NCI-H2196 treated with DMSO at 0.1 percent for 48 hours (cell line): ENCODE results near the gene PCDHGC5.
A peak's percentile ranks its signal among the peaks of the same experiment; 100 is the strongest.

Source experiments
- DNase-seq: peaks from one replicate; lab custom pipeline; 2025; ENCODE audit not compliant: unreplicated experiment; lab: John Stamatoyannopoulos, UW

PCDHGC5 gene

DNA sequence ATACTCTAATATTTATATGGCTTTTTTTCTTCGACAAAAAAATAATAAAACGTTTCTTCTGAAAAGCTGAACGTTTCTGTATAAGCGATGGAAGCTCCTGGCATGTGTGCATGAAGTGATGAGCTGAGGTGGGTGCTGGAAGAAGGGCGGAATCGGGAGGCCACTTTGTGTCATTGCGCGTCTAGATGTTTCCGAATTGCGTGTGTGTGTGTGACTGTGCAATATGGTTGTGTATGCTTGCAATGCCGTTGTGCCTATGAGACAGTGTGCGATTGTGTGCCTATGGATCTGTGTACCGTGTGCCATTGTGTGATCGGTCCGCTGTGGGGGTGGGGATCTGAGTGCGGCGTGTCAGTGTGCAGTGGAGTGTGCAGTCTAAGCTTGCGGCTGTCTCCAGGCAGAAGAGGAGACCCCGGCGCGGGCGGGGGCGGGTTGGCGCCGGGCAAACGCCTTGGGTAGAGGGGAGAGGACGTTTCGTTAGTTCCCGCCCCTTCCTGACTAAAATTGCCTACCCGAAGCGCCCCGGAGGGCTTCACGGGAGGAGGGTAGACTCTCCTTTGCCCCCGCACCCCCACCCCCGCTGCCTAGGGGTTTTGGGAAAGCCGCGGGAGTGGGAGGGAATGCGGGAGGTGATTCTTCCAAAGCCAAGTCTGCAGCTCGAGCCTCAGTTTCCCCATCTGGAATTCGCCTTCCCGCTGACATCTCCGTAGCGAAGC is 24.2 kb downstream of the PCDHGC5 start:
- DNase-seq: no peak

DNA sequence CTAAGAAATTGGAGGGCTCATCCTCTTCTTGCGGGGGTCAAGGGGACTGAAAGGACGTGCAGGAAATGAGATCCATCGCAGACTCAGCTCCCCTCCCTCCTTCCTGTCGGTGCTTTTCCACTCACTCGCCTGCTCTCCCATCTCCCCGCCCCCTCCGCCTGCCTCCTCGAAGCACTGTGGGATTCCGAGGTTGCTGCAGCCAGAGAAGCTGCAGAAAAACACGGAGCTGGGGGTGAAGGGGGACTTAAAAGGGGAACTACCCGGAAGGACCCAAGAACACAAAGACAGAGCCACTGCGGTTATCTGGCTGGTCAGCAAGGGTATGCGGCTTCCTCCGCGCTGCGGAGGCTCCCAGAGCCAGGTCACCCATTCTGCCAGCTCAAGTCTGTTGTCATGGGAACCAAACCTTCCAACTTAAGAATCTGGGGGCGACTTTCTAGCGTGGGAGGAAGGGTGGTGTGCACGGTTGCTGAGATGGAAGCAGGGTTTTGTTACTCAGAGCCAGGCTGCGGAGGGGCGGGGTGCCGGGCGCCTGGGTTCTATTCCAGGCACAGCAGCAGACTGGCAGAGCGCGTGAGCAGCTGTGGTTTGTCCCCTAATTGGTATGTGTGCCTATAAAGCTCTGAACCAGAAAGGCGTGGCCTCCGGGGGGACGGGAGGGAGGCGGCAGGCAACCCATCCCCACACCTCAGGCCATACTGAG is 24.9 kb downstream of the PCDHGC5 start:
- peak; percentile 14 for DNase-seq

DNA sequence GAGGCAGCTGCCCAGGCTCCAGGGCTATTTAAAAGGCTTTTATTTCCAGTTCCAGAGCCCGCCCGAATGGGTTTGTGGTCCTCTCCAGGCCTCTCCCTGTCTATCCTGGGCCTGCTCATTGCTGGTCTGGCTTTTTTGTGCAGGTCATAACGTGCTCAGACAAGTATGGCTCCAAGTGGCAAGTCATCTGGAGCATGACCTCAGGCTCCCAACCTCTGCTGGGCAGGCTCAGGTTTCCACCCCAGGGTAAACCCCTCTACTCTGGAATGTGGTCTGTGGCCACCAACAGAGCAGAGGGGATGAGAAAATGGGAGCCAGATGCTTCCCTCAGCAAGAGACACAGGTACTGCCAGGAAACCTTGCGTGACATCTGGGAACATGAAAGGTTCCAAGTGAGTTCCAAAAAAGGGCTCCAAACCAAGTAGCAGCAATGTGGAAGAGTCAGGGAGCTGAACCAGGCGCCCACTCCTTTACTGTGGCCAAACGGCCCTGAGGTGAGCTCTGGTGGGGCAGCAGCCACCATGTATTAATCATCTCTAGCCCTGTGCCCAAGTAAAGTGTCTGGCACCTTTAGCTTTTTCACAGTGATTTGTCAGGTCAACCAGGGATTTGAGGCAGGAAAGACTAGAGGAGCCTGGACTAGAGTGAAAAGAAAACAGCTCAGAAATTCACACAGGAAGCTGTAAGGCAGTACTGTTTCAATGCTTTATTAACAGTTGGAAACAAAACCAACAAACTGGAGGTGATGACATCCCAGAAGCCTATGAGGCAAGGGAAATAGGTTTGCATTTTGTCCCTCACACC is 25.7 kb downstream of the PCDHGC5 start:
- peak; percentile 56 for DNase-seq

DNA sequence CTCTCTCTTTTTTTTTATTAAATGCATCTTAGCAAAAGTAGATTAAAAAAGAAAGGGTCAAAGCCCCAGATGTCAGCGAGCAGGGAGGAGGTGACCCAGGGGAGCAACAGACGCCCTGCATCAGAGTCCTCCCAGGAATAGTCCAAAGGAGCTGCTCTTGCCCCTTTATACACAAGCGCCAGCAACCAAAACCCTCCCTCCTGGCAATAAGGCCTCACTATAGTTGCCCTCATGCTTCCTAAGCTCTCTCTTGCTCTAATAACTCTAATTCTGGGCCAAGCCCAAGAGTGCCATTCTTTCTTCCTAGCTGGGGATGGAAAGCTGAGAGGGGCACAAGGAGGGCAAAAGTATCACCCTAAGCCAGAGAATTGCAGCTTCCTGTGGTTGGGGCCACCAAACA is 26.3 kb downstream of the PCDHGC5 start:
- no peak for DNase-seq

DNA sequence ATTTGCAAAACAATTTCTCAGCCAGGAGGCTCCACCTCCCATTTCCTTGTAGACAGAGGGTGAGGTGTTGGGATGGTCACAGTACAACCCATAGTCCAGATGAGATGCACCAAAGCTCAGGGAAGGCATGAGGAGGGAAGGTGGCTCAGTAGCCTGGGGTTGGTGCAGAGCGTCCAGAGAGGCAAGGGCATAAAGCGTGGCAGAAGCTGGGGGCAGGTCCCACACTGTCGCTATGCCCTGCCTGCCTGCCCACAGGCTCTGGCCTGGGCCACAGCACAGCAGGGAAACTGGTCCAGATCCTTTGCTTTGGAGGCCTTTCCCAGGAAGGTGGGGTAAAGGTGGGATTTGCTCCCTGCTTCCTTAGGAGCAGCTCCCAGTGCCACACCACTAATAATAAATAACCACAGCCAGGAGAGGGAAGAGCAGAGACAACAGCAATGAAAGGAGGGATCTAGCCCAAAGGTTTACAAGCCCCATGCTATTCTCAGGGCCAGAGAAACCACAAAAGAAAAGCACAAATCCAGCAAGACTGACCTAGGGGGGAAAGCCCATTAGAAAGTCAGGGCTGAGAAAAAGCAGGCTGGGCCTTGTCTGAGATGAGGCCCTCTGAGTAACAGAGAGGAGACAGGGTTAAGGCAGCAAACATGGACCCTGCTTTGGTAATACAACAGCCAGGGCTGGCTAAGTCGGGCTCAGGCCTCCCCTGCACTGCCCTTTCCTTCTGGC is 27.2 kb downstream of the PCDHGC5 start:
- no peak for DNase-seq

DNA sequence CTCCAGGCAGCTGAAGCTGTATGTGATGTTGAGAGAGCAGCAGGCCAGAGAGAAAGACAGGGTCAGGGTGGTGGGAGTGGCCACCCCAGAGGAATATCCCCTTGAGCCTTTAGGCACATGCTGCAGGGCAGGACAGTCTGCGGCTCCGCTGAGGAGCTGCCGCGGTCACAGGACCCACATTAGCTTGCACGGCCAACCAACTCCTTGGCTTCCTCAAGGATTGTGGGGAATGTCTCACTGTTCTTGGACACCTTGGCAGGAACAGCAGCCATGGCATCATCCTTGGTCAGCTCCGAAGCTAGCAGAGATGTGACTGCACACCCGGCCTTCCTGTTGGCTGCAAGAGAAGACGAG is 27.8 kb downstream of the PCDHGC5 start:
- no peak for DNase-seq

DNA sequence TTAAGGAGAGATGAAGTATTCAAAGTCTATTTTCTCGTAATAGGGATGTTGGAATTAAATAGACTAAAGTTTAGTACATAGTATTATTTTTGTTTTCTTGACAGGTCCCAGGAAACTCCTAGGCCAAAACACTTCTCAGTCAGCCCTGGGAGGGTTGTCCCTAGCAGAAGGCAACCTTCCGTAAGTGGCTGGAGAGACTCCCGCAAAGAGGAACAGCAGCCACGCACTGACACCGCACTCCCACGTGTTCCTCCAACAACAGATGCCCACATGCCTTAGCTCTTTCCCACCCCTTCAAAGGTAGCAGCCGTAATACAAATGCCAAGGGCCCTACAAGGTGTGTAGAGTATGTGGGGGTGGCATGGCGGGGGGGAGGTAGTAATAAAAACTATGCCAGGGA is 28.4 kb downstream of the PCDHGC5 start:
- no peak for DNase-seq

DNA sequence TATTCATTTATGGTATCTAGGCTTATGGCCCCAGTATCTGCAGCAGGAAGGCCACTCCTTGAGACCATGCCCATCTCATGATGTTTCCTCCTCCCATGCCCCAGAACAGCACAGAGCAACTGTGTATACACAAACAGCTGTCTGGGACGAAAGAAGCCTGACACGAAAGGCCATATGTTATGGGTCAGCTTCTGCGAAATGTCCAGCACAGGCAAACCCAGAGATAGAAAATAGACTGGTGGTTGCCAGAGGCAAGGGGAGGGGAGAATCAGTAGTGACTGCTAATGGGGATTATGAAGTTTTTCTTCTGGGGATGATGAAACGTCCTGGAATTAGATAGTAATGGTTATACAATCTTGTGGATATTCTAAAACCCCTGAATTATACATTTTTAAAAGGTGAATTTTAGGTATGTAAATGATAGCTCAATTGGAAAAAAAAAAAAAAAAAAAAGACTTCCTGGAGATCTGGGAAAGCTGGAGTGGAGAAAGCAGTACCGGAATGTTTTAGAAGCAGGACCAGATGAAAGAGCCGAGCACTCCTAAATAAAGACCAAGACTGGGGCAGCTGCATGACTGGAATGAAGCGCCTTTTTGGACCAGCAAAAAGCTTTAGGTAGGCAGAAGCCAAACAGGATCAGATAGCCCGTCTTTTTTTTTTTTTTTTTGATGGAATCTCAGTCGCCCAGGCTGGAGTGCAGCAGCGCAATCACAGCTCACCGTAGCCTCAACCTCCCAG is 29.2 kb downstream of the PCDHGC5 start:
- DNase-seq: no peak

DNA sequence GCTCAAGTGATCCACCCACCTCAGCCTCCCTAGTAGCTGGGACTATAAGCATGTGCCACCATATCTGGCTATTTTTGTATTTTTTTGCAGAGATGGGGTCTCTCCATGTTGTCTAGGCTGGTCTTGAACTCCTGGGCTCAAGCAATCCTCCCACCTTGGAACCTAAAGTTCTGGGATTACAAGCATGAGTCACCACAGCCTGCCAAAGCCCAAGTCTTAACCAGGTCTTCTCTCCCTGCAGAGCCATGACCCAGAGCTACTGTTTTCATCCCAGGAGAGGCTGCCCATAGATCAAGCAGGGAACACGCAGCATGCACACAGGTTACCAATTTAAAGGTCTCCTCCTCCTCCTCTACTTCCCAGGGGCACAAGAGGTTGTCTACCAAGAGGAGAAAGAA is 29.7 kb downstream of the PCDHGC5 start:
- DNase-seq: no peak

DNA sequence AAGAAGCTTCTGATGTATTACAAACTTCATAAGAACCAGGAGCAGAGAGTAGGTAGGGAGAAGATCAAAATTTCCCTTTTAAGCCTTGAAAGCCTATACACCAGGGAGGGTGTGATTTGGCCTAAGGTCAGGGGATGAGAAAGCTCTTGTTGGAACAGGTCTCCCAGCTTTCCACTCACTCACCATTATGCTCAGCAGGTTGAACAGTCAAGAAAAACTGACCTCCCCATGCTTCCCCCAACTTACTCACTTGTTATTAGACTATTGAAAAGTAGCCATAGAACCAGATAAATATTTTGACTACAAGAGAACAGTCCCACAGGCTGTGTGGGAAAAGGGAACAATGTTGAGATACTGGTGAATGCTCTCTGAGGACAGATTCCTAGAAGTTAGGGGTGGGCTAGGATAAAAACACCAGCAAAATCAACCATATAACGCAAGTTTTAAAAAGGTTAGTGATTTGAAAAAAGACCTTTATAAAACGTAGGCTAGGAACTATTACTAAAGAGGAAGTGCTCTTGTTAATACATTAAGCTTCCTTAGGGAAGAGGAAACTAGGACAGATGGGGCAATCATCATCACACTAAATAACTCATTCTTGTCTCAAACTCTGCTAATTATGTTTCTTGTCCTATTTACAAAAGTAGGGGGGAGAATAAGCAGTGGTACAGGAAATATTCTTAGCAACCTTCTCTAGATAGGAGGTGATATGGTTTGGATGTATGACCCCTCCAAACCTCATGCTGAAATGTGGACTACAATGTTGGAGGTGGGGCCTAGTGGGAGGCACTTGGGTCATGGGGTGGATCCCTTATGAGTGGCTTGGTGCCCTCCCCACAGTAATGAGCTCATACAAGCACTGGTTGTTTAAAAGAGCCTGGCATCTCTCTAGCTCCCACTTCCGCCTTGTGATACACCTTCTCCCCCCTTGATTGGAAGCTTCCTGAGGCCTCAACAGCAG is 31.0 kb downstream of the PCDHGC5 start:
- no peak for DNase-seq

DNA sequence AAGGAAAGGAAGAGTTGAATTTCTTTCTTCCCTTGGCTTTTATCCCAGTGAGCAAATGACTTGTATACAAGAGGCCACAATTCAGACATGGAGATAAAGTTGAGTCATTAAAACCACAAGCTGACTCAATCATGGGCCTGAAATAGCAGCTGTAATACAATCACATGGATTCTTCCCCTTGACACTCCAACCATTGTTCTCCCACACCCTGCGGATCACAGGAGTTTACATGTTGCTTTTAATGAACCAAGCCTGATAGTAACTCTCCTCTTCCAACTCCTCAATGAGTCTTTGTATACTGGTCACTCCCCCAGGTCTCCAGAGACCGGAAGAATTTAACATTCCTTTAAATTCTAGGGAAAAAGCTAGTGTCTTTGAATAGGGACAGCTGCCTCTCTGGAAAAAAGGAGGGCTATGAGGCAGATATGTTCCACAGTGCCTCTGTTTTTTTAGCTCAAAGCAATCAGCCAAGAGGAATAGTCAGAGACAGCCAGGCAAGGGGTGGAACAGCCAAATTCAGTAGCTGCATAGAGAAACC is 32.4 kb downstream of the PCDHGC5 start:
- peak; percentile 76 for DNase-seq

DNA sequence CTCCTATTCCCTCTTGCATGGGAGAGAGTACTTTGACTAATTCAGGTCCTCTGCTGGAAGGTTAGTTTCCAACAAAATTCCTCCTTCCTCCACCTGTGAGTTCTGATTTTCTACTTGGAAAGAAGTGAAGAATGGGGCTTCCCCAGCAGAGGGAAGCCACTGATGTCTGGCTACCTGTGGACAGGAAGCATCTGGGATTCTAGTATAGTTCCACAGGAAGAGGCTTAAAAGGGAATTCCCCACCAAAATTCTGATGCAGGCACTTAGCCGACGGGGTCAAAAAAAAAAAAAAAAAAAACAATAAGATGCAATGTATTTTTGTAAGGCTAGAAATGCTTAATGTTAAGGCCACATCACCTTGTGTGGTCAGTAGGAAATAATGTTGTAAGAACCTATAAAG is 33.4 kb downstream of the PCDHGC5 start:
- DNase-seq: no peak

DNA sequence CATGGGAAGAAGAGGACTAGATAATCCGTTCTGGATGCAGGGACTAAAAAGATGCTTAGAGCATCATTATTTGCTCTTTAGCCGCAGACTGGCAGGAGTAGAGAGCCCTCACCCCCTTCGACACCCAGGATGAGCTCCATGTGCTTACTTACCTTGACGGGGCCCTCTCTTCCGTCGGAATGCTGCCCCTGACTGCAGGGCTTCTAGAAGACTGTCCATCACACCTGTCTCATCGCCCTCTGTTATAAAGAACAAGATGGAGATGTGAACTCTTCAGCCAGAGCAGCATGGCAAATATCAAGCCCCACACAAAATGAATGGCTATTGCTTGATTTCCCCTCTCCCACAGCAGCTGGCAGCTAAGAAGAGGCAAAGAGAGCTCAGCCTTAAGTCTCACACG is 35.1 kb downstream of the PCDHGC5 start:
- DNase-seq: no peak

DNA sequence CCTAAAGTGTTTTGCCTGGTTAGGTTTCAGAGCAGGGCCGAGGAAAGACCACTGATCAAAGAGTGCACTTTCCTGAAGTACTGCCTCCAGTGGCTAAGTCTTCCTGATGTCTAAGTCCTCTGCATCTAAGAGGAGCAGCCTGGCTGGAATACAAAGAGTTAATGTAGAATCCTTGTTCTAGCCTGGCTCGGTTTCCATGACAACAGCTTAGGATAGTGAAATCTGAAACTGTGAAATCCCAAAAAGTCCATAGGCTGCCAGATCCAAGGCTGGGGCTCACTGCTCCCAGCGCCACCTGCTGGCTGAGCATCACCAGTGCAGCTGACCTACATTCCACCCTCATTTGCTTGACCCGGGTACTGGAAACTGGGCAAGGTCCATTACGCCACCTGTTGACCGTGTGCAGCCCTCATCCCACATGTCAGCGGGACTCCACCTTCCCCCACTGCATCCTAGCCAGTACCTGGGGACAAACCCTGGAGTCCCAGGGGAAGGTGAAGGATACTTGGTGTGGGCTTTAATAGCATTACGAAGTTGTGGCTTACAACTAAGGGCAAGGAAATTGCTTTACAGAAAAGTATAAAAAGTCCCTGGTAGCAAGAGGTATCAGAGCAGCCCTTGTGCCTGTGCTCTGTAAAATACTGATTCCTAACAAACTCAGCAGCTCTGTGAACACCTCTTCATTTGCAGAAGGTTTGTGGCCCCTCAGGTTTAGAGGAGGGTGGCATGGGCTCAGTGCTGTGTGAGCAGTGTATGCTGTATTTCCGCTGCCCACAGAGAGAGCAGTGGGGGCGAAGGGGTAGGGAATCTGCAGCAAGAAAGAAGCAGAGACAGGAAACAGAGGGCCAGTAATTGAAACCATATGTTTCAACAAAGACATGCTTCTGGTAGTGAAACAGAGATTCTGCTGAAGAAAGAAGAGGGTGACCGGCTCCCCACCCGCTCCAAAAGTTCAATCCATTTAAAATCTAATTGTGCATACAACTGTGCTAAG is 36.0 kb downstream of the PCDHGC5 start:
- DNase-seq: peak; percentile 87

DNA sequence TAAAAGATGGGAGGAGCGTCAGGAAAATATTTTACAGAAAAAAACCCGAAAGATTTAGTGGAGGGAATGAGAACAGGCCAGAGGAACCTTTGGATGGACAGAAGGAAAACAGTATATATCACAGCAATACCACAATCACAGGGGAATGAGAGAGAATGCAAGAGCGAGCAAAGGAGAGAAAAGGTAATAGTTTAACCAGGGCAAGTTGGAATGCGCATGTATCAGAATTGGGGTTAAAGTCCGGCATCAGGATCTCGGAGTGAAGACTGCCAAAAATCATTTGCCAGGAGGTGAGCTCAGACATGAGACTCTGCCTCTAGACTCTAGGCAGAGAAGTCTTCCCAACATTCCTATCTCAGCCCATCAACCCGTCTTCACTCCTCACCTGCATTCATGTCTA is 36.8 kb downstream of the PCDHGC5 start:
- DNase-seq: no peak

DNA sequence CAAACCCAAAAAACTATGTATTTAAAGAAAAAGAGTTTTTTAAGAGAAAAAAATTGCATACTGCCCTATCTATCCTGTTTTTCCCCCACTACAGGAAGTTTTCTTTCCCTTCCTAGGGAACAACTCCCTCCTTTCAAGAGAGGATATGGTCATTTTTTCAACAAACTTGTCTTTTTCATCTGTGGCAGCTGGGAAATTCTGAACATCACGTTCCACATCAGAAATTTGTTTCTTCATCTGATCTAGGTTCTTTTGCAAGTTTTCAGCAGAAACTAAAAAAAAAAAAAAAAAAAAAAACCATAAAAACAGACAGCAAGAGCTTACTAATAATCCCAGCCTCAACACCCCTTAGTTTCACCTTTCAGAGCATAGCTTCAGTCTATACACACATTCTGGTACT is 38.5 kb downstream of the PCDHGC5 start:
- DNase-seq: no peak

DNA sequence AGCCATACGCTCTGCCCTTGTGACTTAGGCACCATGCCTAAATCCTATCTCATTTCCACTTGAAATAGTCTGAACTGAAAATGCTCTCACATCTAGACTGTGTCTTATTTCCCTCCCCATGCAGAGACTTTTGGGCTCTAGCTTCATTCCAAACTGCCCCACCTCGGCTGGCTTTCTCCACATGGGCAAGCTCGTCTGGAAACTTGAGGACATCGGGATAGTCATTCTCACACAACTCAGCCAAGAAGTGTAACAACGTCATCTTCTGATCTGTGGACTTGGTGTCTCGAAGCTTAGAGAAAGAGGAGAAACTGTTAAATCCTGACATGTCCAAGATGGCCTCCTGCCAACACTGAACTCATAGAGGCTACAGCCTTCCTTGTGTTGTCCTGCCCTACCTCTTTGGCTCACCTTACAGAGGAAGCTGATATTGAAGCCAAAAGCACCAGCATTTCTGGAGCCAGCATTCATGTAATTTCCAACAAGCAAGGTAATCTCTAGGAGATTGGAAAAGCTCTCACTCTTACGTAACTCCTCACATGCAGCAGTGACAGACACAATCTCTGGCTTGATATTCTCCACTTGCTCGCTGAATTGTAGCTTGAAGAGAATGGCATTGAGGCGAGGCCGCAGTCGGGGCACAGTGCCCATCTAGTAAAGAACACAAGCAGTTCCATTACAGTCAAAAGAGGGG is 39.6 kb downstream of the PCDHGC5 start:
- DNase-seq: peak; percentile 79

DNA sequence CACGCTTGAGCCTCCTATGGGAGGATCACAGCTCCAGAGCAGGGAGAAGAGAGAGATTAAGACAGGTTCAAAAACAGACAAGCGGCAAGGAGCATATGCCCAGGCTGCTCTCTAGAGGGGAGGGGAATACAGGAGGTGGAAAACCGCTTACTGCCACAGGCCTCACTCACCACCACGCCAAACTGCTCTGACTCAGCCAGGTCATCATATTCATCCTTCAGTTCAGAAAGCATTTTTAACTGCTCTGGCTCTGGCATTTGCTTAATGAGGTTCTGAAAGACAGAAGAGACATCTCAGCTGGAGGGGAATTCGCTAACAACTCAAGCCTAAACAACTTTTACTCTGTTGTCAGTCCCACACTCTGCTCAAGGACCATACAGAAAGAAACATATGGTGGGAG is 40.1 kb downstream of the PCDHGC5 start:
- no peak for DNase-seq
